ENCODE measurements around the gene BCHE. TPM values are rescaled to one million over a fixed set of nuclear protein-coding genes. Genes with fewer than 3 reads are reported as not detected.

BCHE gene
- total RNA-seq, 4 donors from 2014 or later = 4.5 to 6.8 (median 6.0) TPM

DNA sequence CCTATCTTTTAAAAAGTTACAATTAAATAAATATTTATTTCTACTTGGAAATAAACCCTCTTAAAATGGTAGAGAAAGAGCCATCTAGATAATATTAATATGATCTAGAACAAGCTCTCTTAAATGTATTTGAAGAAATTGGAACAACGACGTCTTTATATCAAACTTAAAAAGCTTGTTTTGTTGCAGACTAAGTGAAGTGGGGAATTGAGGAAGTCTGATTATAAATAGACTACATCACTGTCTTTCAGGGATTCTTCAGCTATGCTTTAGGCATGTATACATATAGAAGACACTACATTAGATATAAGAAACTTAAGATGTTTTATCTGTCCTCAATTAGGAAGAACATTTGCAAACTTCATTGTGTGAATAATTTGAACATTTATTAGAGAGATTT, 1.8 kb downstream of the BCHE start:
- no peak overlapping the region for H3K4me3 ChIP-seq (ENCODE audit: low read depth, poor library complexity, severe bottlenecking)
- 29 to 34% methylated on average over 2 of the region's 2 CpGs for WGBS, 2 donors
- TF ChIP-seq POLR2A (IDR thresholded peaks at IDR 0.05) = no peak
- TF ChIP-seq, protein P1, sequence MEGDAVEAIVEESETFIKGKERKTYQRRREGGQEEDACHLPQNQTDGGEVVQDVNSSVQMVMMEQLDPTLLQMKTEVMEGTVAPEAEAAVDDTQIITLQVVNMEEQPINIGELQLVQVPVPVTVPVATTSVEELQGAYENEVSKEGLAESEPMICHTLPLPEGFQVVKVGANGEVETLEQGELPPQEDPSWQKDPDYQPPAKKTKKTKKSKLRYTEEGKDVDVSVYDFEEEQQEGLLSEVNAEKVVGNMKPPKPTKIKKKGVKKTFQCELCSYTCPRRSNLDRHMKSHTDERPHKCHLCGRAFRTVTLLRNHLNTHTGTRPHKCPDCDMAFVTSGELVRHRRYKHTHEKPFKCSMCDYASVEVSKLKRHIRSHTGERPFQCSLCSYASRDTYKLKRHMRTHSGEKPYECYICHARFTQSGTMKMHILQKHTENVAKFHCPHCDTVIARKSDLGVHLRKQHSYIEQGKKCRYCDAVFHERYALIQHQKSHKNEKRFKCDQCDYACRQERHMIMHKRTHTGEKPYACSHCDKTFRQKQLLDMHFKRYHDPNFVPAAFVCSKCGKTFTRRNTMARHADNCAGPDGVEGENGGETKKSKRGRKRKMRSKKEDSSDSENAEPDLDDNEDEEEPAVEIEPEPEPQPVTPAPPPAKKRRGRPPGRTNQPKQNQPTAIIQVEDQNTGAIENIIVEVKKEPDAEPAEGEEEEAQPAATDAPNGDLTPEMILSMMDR (IDR thresholded peaks at IDR 0.05) = no peak
- intact Hi-C loops (cut with DNase I; ENCODE audit: low total_unique reads) = no loop called here
- no peak for DNase-seq (ENCODE audit: low spot score in 2 of 2)

DNA sequence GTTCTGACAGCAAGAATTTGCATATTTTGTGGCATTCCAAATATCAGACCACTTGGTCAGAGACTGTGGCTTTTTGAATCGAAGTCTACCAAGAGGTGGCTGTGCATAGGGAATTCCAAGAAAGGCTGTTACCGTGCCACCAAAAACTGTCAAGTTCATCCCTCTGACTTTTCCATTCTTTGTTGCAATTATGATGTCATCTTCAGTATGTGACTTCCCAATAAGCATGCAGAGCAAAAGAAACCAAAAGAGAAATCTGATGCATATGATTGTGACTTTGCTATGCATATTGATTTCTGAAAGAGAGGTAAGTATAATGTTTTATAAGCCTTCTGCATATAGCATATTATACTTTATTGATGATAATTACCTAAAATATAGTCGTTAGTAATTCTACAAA, 6.5 kb downstream of the BCHE start:
- no peak overlapping the region for H3K4me3 ChIP-seq (ENCODE audit: low read depth, poor library complexity, severe bottlenecking)
- WGBS, 2 donors = 85% methylated on average over 3 of the region's 3 CpGs
- intact Hi-C loops (cut with DNase I; ENCODE audit: low total_unique reads) = no loop called here
- TF ChIP-seq, protein P1 (IDR thresholded peaks at IDR 0.05) = no peak
- no peak for TF ChIP-seq POLR2A (IDR thresholded peaks at IDR 0.05)
- DNase-seq (ENCODE audit: low spot score in 2 of 2) = no peak

DNA sequence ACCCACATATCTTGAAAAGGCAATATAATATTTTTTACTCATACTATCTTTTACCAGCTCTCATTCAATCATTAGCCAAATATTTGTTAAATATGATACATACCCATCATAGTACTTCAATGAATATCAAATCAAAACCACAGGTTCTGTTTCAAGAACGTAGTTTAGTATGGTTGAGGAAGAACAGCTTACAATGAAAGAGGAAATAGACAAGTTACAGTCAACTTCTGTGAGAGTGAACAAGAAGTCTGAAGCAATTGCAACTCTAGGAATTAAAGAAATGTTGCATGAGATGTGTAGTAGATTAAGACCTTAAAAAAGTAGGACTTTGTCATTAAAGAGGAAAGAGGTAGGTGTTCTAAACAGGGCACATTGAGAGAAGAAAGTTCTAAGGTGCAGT, 9.3 kb downstream of the BCHE start:
- WGBS, 2 donors = 43 to 69% methylated on average over 1 of the region's 1 CpG
- no peak overlapping the region for H3K4me3 ChIP-seq (ENCODE audit: low read depth, poor library complexity, severe bottlenecking)
- intact Hi-C loops (cut with DNase I; ENCODE audit: low total_unique reads) = no loop called here
- TF ChIP-seq POLR2A (IDR thresholded peaks at IDR 0.05) = no peak
- TF ChIP-seq, protein P1 (IDR thresholded peaks at IDR 0.05) = no peak
- no peak for DNase-seq (ENCODE audit: low spot score in 2 of 2)

DNA sequence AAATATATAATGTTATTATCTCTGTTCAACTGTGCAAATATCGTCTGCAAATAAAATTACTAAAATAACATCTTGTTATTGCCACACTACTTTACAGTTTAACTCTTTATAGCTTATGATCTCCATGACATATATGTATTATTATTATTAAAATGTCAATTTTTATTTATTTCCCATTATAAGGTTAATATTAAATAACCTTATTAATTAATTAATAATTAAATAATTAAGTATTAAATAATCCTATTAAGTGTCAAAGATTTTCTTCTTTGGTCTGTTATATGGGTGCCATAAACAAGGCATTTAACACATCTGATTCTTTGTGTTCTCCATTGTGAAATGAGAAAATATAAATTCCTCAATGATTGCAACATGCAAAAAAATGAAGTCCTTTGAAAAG, 10.0 kb downstream of the BCHE start:
- H3K4me3 ChIP-seq (ENCODE audit: low read depth, poor library complexity, severe bottlenecking) = no peak overlapping the region
- 85 to 88% methylated on average over 1 of the region's 1 CpG for WGBS, 2 donors
- TF ChIP-seq POLR2A (IDR thresholded peaks at IDR 0.05) = no peak
- TF ChIP-seq, protein P1 (IDR thresholded peaks at IDR 0.05) = no peak
- intact Hi-C loops (cut with DNase I; ENCODE audit: low total_unique reads) = no loop called here
- no peak for DNase-seq (ENCODE audit: low spot score in 2 of 2)

DNA sequence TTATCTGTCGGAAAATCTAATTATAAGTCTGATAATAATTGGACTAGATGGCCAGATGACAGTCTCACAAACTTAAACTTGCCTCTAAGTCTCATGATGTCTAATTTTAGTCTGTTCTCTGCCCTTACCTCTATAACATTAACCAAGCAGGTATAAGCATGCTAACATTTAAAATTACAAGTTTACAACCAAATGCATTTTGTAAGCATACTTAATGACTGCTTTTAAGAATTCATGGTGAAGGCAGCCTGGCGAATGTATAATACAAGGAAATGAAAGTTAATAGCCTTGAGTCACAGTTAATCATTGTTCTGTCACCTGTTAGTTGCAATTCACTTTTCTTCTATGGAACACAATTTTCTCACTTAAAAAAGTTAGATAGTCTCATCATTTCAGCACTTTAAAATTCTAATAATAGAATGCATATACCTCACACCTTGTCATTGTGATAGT, 16.5 kb downstream of the BCHE start:
- no peak for DNase-seq (ENCODE audit: low spot score in 2 of 2)
- 29 to 34% methylated on average over 2 of the region's 2 CpGs for WGBS, 2 donors
- no peak overlapping the region for H3K4me3 ChIP-seq (ENCODE audit: low read depth, poor library complexity, severe bottlenecking)
- no peak for TF ChIP-seq POLR2A (IDR thresholded peaks at IDR 0.05)
- TF ChIP-seq, protein P1 (IDR thresholded peaks at IDR 0.05) = no peak
- intact Hi-C loops (cut with DNase I; ENCODE audit: low total_unique reads) = no loop called here

DNA sequence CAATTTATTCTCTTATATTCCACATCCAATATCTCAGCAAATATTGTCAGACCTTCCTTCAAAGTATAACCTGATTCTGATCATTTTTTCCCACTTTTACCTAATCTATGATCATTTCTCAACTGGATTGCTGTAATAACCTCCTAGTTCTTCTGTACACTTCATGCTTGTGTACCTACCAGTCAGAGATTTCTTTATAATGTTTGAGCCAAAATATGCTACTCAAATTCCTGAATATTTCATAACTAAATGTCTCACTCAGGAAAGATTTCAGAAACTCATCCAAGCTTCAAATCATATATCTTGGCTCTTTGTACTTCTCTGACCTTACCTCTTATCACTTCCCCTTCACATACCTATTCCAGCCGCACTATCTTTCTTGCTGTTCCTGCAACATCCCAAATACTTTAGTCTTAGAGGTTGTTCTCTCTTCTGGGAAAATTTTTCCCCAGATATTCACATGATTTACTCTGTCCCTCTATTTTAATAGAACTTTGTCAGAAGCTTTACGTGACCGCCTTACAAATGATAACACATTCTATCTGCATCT, 20.0 kb downstream of the BCHE start:
- intact Hi-C loops (cut with DNase I; ENCODE audit: low total_unique reads) = no loop called here
- no peak overlapping the region for H3K4me3 ChIP-seq (ENCODE audit: low read depth, poor library complexity, severe bottlenecking)
- TF ChIP-seq POLR2A (IDR thresholded peaks at IDR 0.05) = no peak
- TF ChIP-seq, protein P1 (IDR thresholded peaks at IDR 0.05) = no peak
- DNase-seq (ENCODE audit: low spot score in 2 of 2) = no peak
- 95 to 97% methylated on average over 3 of the region's 3 CpGs for WGBS, 2 donors

Measured in lower leg skin (tissue), 4 donors.